Fibroblast of the conjunctiva (primary cell): Measurements from ENCODE around the gene MAN2B2.

Experiments
- DNase-seq: peaks from one replicate; pipeline ENCODE4 v3.0.0-alpha.2; 2010; ENCODE audit warnings: low read depth

Gene MAN2B2

DNA sequence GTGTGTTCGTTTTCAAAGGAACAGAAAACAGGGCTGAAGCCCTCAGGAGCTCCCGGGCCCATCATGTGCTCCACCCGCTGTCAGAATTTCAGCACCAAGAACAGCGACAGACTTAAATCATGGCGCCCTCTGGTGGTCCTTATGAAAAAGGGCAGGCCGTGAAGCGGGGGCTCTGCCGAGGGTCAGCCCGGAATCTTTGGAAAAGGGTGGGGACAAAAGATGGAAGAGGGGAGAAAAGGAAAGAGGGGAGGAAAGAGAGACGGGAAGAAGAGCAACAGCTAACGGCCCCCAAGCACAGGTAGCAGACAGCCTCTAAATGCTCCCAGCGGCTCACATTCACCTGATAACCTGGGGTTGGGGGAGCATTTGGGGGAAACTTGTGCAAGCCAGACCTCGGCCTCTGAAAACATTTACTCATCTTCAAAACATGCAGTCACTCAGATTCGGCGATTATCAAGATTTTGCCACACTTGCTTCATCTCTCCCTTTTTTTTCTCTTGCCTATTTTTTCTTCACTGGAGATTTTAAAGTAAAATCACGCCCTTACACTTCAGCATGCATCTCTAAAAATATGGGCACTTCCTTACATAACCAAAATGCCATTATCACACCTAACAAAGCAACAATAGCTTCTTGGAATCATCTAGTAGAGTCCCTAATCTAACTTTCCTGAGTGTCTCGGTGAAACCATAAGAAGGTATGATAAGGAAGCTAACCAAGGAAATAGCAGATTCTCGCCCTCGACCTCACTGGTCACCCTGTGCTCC lies 28.1 kb upstream of the MAN2B2 start:
- DNase-seq: peak; percentile 50

GRCh38 chr4:6548201-6548881 lies 26.6 kb upstream of the MAN2B2 start:
- peak; percentile 9 for DNase-seq

GRCh38 chr4:6548882-6549230 lies 26.1 kb upstream of the MAN2B2 start:
- no peak for DNase-seq

DNA sequence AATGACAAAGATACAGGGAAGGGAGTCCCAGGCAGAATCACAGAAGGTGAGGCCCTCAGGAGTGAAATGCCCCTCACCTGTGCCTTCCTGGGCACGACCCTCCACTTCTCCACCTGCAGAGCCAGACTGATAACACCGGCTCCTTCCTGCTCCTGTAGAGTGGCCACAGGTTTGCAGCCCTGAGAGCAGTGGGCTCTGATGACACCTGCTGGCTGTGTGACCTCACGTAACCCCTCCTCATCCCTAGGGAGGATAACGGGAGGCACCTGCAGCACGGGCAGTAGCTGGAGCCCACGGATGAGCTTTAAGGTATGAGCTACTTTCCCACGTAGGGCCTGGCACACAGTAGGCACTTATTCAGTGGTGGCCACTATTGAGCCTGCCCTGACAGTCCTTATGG lies 25.5 kb upstream of the MAN2B2 start:
- no peak for DNase-seq

- no peak for DNase-seq
Measured at GRCh38 chr4:6549890-6550620, 24.9 kb upstream of the MAN2B2 start.

- no peak for DNase-seq
Measured at GRCh38 chr4:6550821-6551220, 24.2 kb upstream of the MAN2B2 start.

DNA sequence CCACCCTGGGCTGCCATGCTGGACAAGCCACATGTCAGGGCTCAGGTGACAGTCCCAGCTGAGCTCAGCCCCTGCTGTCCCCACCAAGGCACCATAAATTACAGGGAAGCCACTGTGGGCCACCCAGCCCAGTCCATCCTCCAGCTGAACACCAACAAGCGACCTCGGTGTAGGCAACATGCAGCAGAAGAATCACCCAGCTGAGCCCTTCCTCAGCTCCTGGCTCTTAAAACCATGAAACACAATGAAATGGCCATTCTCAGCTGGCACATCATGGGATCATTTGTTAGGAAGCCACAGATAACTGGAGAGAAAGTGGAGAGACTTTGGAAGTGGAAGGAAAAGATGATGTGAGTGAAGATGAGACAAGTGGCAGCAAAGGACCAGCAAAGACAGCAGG lies 23.3 kb upstream of the MAN2B2 start:
- DNase-seq: no peak

DNA sequence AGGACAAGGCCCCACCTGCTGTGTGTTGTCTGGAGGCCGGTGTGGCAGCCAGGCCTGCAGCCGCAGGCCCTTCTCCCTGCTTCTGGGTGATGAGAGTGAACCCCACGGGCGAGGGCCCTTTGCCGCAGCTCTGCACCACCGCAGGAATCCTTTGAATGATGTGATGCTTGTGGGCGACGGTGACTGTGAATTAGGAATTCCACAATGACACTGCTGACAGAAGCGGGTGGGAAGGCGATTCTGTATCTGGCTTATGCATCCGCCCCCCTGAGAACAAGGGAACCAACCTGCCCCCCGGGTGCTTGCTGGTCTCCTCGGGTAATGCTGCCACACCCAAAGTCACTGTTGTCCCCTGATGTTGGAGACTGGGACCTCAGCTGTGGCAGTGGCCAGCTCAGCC lies 19.5 kb upstream of the MAN2B2 start:
- DNase-seq: no peak

DNA sequence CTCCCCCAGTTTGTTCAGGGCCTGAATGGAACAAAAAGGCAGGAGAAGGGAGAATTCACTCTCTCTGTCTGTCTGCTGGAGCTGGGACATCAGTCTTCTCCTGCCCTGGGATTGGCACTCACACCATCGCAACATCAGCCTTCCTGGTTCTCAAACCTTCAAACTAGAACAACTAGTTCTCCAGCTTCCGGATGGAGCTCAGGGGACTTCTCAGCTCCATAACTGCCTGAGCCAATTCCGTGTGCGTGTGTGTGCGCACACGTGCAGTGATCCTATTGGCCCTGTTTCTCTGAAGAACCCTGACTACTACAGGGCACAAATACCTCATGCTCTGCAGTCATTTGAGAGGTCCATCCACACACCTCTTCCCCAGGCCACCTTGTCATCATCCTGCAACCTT lies 18.7 kb upstream of the MAN2B2 start:
- DNase-seq: no peak

GRCh38 chr4:6557185-6557584 lies 17.8 kb upstream of the MAN2B2 start:
- no peak for DNase-seq

- DNase-seq: no peak
Measured at GRCh38 chr4:6557856-6558255, 17.1 kb upstream of the MAN2B2 start.

- no peak for DNase-seq
Measured at GRCh38 chr4:6560416-6561172, 14.4 kb upstream of the MAN2B2 start.

DNA sequence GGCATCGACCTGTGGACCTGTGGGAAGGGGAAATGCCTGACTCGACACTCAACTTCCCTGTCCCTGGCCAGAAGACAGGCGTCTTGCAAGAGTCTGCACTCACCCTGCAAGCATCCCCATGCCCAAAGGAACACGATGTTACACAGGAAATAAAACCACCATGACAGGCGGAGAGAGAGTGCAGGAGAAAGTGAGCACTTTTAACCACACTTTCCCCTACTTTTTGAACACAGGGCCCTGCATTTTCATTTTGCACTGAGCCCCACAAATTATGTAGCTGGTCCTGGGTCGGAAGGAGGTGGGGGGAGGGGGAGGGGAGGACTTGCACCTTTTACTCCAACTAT lies 13.8 kb upstream of the MAN2B2 start:
- DNase-seq: no peak

DNA sequence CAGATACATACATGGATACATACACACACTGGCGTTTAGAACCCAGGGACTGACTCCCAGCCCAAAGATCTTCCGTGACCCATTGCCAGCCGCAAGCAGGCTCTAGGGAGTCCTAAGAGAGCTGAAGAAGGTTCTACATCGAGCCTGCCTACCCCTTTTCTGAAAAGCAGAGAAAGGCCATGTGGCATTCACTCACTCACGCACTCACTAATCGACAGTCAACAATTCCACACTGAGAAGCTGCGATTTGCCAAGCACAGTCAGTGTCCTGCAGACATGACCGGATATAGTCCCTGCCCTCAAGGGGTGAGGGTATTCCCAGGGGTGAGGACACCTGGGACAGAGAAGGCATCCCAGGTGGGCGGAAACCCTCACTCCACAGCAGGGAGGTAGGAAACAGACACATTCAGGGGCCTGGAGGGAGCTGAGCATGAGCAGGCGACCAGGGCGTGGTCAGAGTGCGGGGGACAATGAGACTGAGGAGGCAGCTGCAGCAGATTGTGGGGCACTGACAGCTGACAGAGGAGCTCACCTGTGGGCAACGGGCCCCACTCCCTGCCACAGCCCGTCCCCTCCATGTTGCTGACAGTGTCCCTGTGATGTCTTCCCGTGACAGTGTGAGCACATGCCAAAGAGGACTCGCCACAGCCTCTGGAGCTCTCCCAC lies 13.2 kb upstream of the MAN2B2 start:
- DNase-seq: no peak

DNA sequence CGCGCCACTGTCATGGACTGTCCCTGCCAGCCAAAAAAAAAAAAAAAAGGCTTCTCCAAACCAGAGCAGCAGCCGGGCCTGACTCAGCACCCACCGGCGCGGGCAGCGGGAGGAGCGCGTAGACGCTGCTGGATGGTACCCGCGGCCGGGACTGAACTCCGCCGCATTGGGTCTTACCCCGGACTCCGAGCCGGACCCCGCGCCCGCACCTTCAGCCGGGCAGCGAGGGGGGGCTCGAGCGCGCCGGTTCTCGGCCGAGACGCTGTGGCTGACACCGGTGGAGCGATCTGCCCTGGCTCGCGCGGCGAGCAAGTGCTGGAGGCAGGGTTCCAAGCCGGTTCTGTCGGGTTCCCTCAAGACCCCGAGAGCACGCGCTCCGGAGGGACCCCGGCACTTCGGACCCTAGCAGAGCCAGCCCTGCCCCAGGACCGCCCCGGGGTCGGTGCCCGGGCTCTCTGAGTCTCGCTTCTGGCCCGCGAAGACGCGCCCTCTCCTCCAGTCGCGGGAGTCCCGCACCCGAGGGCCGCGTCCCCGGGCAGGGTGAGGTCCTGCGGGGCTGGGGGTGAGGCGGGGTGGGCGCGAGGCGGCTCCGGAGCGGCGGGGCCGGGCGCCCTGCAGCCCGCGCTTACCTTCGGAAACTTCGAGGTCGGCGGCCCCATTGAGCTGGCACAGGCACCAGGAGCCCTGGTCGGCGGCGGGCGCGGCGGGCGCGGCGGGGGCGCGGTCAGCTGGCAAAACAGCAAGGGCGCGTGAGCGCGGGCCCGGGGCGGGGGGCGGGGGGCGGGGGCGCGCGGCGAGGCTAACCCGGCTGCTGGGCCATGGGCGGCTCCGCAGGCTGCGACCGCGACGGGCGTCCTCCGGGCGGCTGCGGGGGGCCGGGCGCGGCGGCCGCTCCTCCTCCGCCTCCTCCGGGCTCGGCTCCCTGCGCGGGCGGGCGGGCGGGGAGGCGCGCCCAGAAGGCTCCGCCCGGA lies 11.8 kb upstream of the MAN2B2 start:
- no peak for DNase-seq

- no peak for DNase-seq
Measured at GRCh38 chr4:6563935-6564645, 10.9 kb upstream of the MAN2B2 start.

GRCh38 chr4:6565691-6566390 lies 9.1 kb upstream of the MAN2B2 start:
- DNase-seq: no peak

DNA sequence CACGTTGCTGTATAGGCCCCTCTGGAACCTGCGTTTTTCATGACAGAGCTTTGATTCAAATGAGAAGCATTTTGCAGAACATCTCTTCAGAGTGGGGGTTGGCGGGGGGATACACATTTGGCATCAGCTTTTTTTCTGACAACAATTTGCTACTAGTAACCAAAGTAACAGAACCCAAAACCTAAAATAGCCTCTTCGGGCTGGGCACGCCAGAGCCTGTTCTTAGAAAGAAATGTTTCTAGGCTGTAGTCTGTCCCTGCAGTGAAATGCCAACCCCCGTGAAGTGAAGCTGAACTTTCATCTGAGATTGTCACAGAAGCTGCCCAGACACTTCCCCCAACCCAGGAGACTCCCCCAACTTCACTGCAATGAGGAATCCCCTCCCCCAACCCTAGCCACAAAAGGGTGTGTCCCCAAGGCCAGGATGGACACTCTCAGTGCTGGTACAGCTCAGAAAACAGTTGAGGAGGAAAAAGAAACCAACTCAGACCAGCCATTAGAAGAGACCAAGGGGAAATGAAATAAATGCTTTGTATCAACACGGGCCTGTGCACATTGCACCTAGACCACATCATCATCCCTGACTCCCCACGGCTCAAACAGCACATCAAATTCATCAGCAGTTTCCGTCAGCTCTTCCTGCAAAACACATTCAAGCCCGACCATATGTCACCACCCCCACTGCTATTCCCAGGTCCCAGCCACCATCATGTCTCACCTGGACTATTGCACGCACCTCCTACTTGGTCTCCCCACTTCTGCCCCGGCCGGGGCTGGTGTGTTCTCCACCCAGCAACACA lies 8.4 kb upstream of the MAN2B2 start:
- DNase-seq: no peak

DNA sequence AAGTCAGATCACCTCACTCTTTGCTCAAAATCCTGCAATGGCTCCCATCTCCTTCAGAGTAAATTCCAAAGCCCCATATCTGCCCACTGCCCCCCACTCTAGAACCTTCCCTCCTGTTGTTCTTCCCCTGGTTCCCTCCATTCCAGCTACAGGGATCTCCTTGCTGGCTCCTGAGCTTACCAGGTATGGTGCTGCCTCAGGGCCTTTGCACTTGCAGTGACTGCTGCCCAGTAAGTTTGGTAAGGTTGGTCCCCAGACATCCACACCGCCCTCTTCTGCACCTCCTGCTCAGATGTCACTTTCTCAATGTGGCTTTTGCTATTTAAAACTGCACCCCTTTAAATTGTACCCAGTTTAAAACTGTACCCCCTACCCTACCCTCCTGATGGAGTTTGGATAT lies 7.8 kb upstream of the MAN2B2 start:
- no peak for DNase-seq
